IMR-90 (cell line): ENCODE measurements around the gene CORO7.

Experiments used
- CTCF ChIP-seq: conservative IDR thresholded peaks from 2 replicates; pipeline ENCODE4 v1.5.1; 2012; ENCODE audit warnings: mild to moderate bottlenecking, low read depth, low read length, improper control_type of control experiment
- POLR2A ChIP-seq: IDR thresholded peaks from 2 replicates; pipeline ENCODE4 v1.6.1; 2012; ENCODE audit warnings: mild to moderate bottlenecking, low read depth, low read length
- RCOR1 ChIP-seq: IDR thresholded peaks from 2 replicates; pipeline ENCODE4 v1.6.1; 2012; ENCODE audit warnings: mild to moderate bottlenecking, low read length, improper control_type of control experiment; ENCODE audit not compliant: insufficient replicate concordance
- USF2 ChIP-seq: fragments of 150-350 bp; IDR thresholded peaks from 2 replicates; pipeline ENCODE4 v1.6.1; 2017; ENCODE audit warnings: mild to moderate bottlenecking, antibody characterized with exemption, low read length, low read depth

- TF ChIP-seq POLR2A (no peak), CTCF (no peak), RCOR1 (no peak), USF2 (no peak)
Observed at GRCh38 chr16:4403133-4403949, 13.1 kb downstream of the CORO7 start.
